GM13976 (cell line): ENCODE results near the gene ARRDC4.

Source experiments
- DNase-seq: peaks from one replicate; pipeline ENCODE4 v3.0.0; 2012; ENCODE audit warnings: low spot score
- CTCF ChIP-seq: IDR thresholded peaks from 2 replicates; pipeline ENCODE4 v1.5.1; 2012; ENCODE audit warnings: borderline replicate concordance, mild to moderate bottlenecking; ENCODE audit not compliant: insufficient read depth; ENCODE audit errors: extremely low read depth, missing control alignments, control extremely low read depth
- in situ Hi-C: fragments of 300-500 bp; cut with MboI; formaldehyde crosslinking; loops from one replicate; pipeline ENCODE4 v1.12.0; 2022; ENCODE audit warnings: low sequenced_read_pairs, mixed read lengths, inconsistent platforms; ENCODE audit not compliant: unreplicated experiment

The ARRDC4 gene

GRCh38 chr15:98012354-98012753, 51.9 kb downstream of the ARRDC4 start:
- no peak for DNase-seq
- TF ChIP-seq CTCF, result no peak
- in situ Hi-C loops, result no loop called here

GRCh38 chr15:98013631-98014030, 53.1 kb downstream of the ARRDC4 start:
- no peak for DNase-seq
- no peak for TF ChIP-seq CTCF
- in situ Hi-C loops, result no loop called here

GRCh38 chr15:98017150-98017964, 56.9 kb downstream of the ARRDC4 start:
- no peak for TF ChIP-seq CTCF
- DNase-seq, result no peak
- in situ Hi-C loops, result no loop called here

- no peak for DNase-seq
- no peak for TF ChIP-seq CTCF
- in situ Hi-C loops, result no loop called here
These were observed 58.4 kb downstream of the ARRDC4 start for GRCh38 chr15:98018761-98019351.
